HL-60/S4 treated with retinoic acid at 250 ng/mL for 4 days and 3 days (cell line): ENCODE measurements around the gene ACTA2.

Experiments used
- in situ Hi-C: fragments of 300-500 bp; cut with MboI; formaldehyde crosslinking; loops from 2 replicates; pipeline ENCODE4 v1.7.0; 2022; ENCODE audit warnings: low sequenced_read_pairs

The ACTA2 gene

GRCh38 chr10:88949912-88950837 lies 2.4 kb downstream of the ACTA2 start:
- in situ Hi-C loops, result loop anchor here (25.0 kb wide), 1 partner anchor 262 kb away; the partner anchor contains the start of gene CH25H

GRCh38 chr10:88949051-88949450 lies 3.5 kb downstream of the ACTA2 start:
- in situ Hi-C loops, result loop anchor here (25.0 kb wide), 1 partner anchor 263 kb away; the partner anchor contains the start of gene CH25H

- in situ Hi-C loops, result loop anchor here (25.0 kb wide), 1 partner anchor 265 kb away; the partner anchor contains the start of gene CH25H
Observed at GRCh38 chr10:88946965-88947590, 5.5 kb downstream of the ACTA2 start.

GRCh38 chr10:88946200-88946599 lies 6.4 kb downstream of the ACTA2 start:
- in situ Hi-C loops, result loop anchor here (25.0 kb wide), 1 partner anchor 266 kb away; the partner anchor contains the start of gene CH25H

GRCh38 chr10:88944813-88945212 lies 7.8 kb downstream of the ACTA2 start:
- in situ Hi-C loops, result loop anchor here (25.0 kb wide), 1 partner anchor 267 kb away; the partner anchor contains the start of gene CH25H

GRCh38 chr10:88943778-88944177 lies 8.8 kb downstream of the ACTA2 start:
- in situ Hi-C loops, result loop anchor here (25.0 kb wide), 1 partner anchor 269 kb away; the partner anchor contains the start of gene CH25H

GRCh38 chr10:88941026-88941425 lies 11.5 kb downstream of the ACTA2 start:
- in situ Hi-C loops, result loop anchor here (25.0 kb wide), 1 partner anchor 271 kb away; the partner anchor contains the start of gene CH25H

GRCh38 chr10:88938938-88939337 lies 13.6 kb downstream of the ACTA2 start:
- in situ Hi-C loops, result loop anchor here (10.0 to 25.0 kb wide), 2 partner anchors 104 to 273 kb away; partner anchors contain the start of gene CH25H

GRCh38 chr10:88938039-88938438 lies 14.5 kb downstream of the ACTA2 start:
- in situ Hi-C loops, result loop anchor here (10.0 to 25.0 kb wide), 2 partner anchors 103 to 274 kb away; partner anchors contain the start of gene CH25H

- in situ Hi-C loops, result loop anchor here (10.0 to 25.0 kb wide), 2 partner anchors 102 to 276 kb away; partner anchors contain the start of gene CH25H
Observed at GRCh38 chr10:88936656-88937055, 15.9 kb downstream of the ACTA2 start.

GRCh38 chr10:88934900-88935672 lies 17.5 kb downstream of the ACTA2 start:
- in situ Hi-C loops, result loop anchor here (10.0 to 25.0 kb wide), 2 partner anchors 100 to 277 kb away; partner anchors contain the start of gene CH25H

GRCh38 chr10:88933564-88933963 lies 19.0 kb downstream of the ACTA2 start:
- in situ Hi-C loops, result loop anchor here (10.0 to 25.0 kb wide), 2 partner anchors 99 to 279 kb away; partner anchors contain the start of gene CH25H

GRCh38 chr10:88932539-88933256 lies 19.9 kb downstream of the ACTA2 start:
- in situ Hi-C loops, result loop anchor here (10.0 to 25.0 kb wide), 2 partner anchors 98 to 280 kb away; partner anchors contain the start of gene CH25H

GRCh38 chr10:88932029-88932428 lies 20.5 kb downstream of the ACTA2 start:
- in situ Hi-C loops, result loop anchor here (10.0 to 25.0 kb wide), 2 partner anchors 97 to 280 kb away; partner anchors contain the start of gene CH25H

- in situ Hi-C loops, result loop anchor here (10.0 to 25.0 kb wide), 2 partner anchors 97 to 281 kb away; partner anchors contain the start of gene CH25H
Observed at GRCh38 chr10:88931548-88931947, 21.0 kb downstream of the ACTA2 start.

GRCh38 chr10:88928254-88928653 lies 24.3 kb downstream of the ACTA2 start:
- in situ Hi-C loops, result loop anchor here (25.0 kb wide), 1 partner anchor 284 kb away; the partner anchor contains the start of gene CH25H

GRCh38 chr10:88927416-88927690 lies 25.2 kb downstream of the ACTA2 start:
- in situ Hi-C loops, result loop anchor here (25.0 kb wide), 1 partner anchor 285 kb away; the partner anchor contains the start of gene CH25H

- in situ Hi-C loops, result loop anchor here (25.0 kb wide), 1 partner anchor 286 kb away; the partner anchor contains the start of gene CH25H
Observed at GRCh38 chr10:88926566-88927415, 25.8 kb downstream of the ACTA2 start.
